Activated naive CD8-positive, alpha-beta T cell treated with anti-CD3 and anti-CD28 coated beads, Interleukin-2, amount 50 U/mL, for 24 hours (primary cell): ENCODE results near the gene NDUFB11.
"Not testable (repeated sequence)": the region's sequence is repeated elsewhere in the genome, so short reads cannot be mapped to it uniquely, and the experiment has no call there.

Experiments
- ATAC-seq: fragments of 150-1000 bp; cut with Tn5 transposase; one replicate; pipeline ENCODE4 v1.10.0; 2021
- DNase-seq: peaks from one replicate; pipeline ENCODE4 v3.0.0; 2021
- H3K27ac Mint-ChIP-seq: one replicate; pipeline ENCODE4 v1.8.0; 2021; ENCODE audit warnings: mild to moderate bottlenecking, mixed read lengths
- H3K27me3 Mint-ChIP-seq: one replicate; pipeline ENCODE4 v1.8.0; 2021; ENCODE audit warnings: mixed read lengths
- H3K36me3 Mint-ChIP-seq: one replicate; pipeline ENCODE4 v1.8.0; 2021; ENCODE audit warnings: low read depth, mixed read lengths
- H3K4me1 Mint-ChIP-seq: one replicate; pipeline ENCODE4 v1.8.0; 2021; ENCODE audit warnings: mixed read lengths
- H3K4me3 Mint-ChIP-seq: one replicate; pipeline ENCODE4 v1.8.0; 2021; ENCODE audit warnings: mild to moderate bottlenecking, moderate library complexity, mixed read lengths
- H3K9me3 Mint-ChIP-seq: one replicate; pipeline ENCODE4 v1.8.0; 2021; ENCODE audit warnings: mixed read lengths

NDUFB11 gene

GRCh38 chrX:47145395-47146120 lies 1.1 kb upstream of the NDUFB11 start:
- no peaks in the 10 kb centered on the region for H3K9me3 Mint-ChIP-seq
- DNase-seq (no peak), ATAC-seq (peak; percentile 2)
- peaks cover 33% of the 10 kb centered on the region for H3K4me1 Mint-ChIP-seq
- H3K4me3 Mint-ChIP-seq = peak overlapping the region; percentile 97
- H3K27me3 Mint-ChIP-seq = no peaks in the 10 kb centered on the region
- peaks cover 28% of the 10 kb centered on the region for H3K36me3 Mint-ChIP-seq
- H3K27ac Mint-ChIP-seq = peak overlapping the region; percentile 99

GRCh38 chrX:47143894-47144625 lies 442 bp downstream of the NDUFB11 start:
- peaks cover 28% of the 10 kb centered on the region for H3K4me1 Mint-ChIP-seq
- no peaks in the 10 kb centered on the region for H3K9me3 Mint-ChIP-seq
- H3K4me3 Mint-ChIP-seq = peak overlapping the region; percentile 97
- peaks cover 25% of the 10 kb centered on the region for H3K36me3 Mint-ChIP-seq
- no peak for ATAC-seq
- peak overlapping the region; percentile 99 for H3K27ac Mint-ChIP-seq
- no peaks in the 10 kb centered on the region for H3K27me3 Mint-ChIP-seq
- peak; percentile 26 for DNase-seq

GRCh38 chrX:47138171-47138570 lies 6.3 kb downstream of the NDUFB11 start:
- H3K27me3 Mint-ChIP-seq = no peaks in the 10 kb centered on the region
- no peak for ATAC-seq
- DNase-seq = no peak
- peak overlapping the region; percentile 35 for H3K27ac Mint-ChIP-seq
- H3K4me3 Mint-ChIP-seq = no peak overlapping the region
- no peaks in the 10 kb centered on the region for H3K9me3 Mint-ChIP-seq
- H3K36me3 Mint-ChIP-seq = peaks cover 6% of the 10 kb centered on the region
- peaks cover 5% of the 10 kb centered on the region for H3K4me1 Mint-ChIP-seq

- not testable (repeated sequence) for H3K27me3 Mint-ChIP-seq, H3K4me3 Mint-ChIP-seq, H3K36me3 Mint-ChIP-seq, H3K4me1 Mint-ChIP-seq, ATAC-seq, H3K27ac Mint-ChIP-seq, H3K9me3 Mint-ChIP-seq, DNase-seq
Observed at GRCh38 chrX:47135650-47136049, 8.9 kb downstream of the NDUFB11 start.

- no peak overlapping the region for H3K27ac Mint-ChIP-seq
- no peaks in the 10 kb centered on the region for H3K9me3 Mint-ChIP-seq
- H3K4me1 Mint-ChIP-seq = peaks cover 4% of the 10 kb centered on the region
- no peaks in the 10 kb centered on the region for H3K36me3 Mint-ChIP-seq
- no peaks in the 10 kb centered on the region for H3K27me3 Mint-ChIP-seq
- no peak overlapping the region for H3K4me3 Mint-ChIP-seq
- DNase-seq (no peak), ATAC-seq (no peak)
Observed at GRCh38 chrX:47133493-47133892, 11.0 kb downstream of the NDUFB11 start.

GRCh38 chrX:47129899-47130358 lies 14.6 kb downstream of the NDUFB11 start:
- DNase-seq = no peak

GRCh38 chrX:47129157-47129898 lies 15.2 kb downstream of the NDUFB11 start:
- ATAC-seq (peak; percentile 99), DNase-seq (peak; percentile 83)
- Mint-ChIP-seq H3K27me3 (no peaks in the 10 kb centered on the region), H3K4me3 (peak overlapping the region; percentile 97), H3K27ac (peak overlapping the region; percentile 95), H3K4me1 (peaks cover 4% of the 10 kb centered on the region), H3K36me3 (no peaks in the 10 kb centered on the region), H3K9me3 (no peaks in the 10 kb centered on the region)

More at GRCh38 chrX:47129899-47130358, 14.6 kb downstream of the NDUFB11 start:
- Mint-ChIP-seq H3K4me3 (peak overlapping the region; percentile 97), H3K4me1 (peaks cover 4% of the 10 kb centered on the region), H3K27ac (peak overlapping the region; percentile 14), H3K9me3 (no peaks in the 10 kb centered on the region), H3K27me3 (no peaks in the 10 kb centered on the region), H3K36me3 (no peaks in the 10 kb centered on the region)
- ATAC-seq = no peak

GRCh38 chrX:47124466-47124865 lies 20.0 kb downstream of the NDUFB11 start:
- H3K36me3 Mint-ChIP-seq, H3K4me1 Mint-ChIP-seq, H3K27ac Mint-ChIP-seq, H3K27me3 Mint-ChIP-seq, H3K4me3 Mint-ChIP-seq, H3K9me3 Mint-ChIP-seq, DNase-seq, ATAC-seq: not testable (repeated sequence)

- not testable (repeated sequence) for H3K27me3 Mint-ChIP-seq, H3K9me3 Mint-ChIP-seq, H3K4me3 Mint-ChIP-seq, ATAC-seq, H3K36me3 Mint-ChIP-seq, H3K4me1 Mint-ChIP-seq, DNase-seq, H3K27ac Mint-ChIP-seq
Observed at GRCh38 chrX:47116551-47117110, 27.9 kb downstream of the NDUFB11 start.

- Mint-ChIP-seq H3K4me3 (no peak overlapping the region), H3K27ac (no peak overlapping the region), H3K27me3 (no peaks in the 10 kb centered on the region), H3K4me1 (no peaks in the 10 kb centered on the region), H3K36me3 (no peaks in the 10 kb centered on the region), H3K9me3 (no peaks in the 10 kb centered on the region)
- ATAC-seq (no peak), DNase-seq (no peak)
Observed at GRCh38 chrX:47112316-47112954, 32.1 kb downstream of the NDUFB11 start.

GRCh38 chrX:47110936-47111615 lies 33.4 kb downstream of the NDUFB11 start:
- H3K27me3 Mint-ChIP-seq, H3K4me3 Mint-ChIP-seq, H3K9me3 Mint-ChIP-seq, H3K27ac Mint-ChIP-seq, H3K36me3 Mint-ChIP-seq, DNase-seq, H3K4me1 Mint-ChIP-seq, ATAC-seq: not testable (repeated sequence)

GRCh38 chrX:47101206-47101605 lies 43.3 kb downstream of the NDUFB11 start:
- Mint-ChIP-seq H3K4me3 (no peak overlapping the region), H3K27ac (no peak overlapping the region), H3K4me1 (no peaks in the 10 kb centered on the region), H3K27me3 (peaks cover 1% of the 10 kb centered on the region), H3K36me3 (no peaks in the 10 kb centered on the region), H3K9me3 (no peaks in the 10 kb centered on the region)
- no peak for DNase-seq
- ATAC-seq = no peak

GRCh38 chrX:47098338-47099094 lies 46.0 kb downstream of the NDUFB11 start:
- no peak for ATAC-seq
- Mint-ChIP-seq H3K27me3 (peaks cover under 1% of the 10 kb centered on the region), H3K4me1 (no peaks in the 10 kb centered on the region)

More at GRCh38 chrX:47098338-47099094, 46.0 kb downstream of the NDUFB11 start:
- no peaks in the 10 kb centered on the region for H3K9me3 Mint-ChIP-seq
- DNase-seq = no peak
- no peaks in the 10 kb centered on the region for H3K36me3 Mint-ChIP-seq
- no peak overlapping the region for H3K4me3 Mint-ChIP-seq
- H3K27ac Mint-ChIP-seq = no peak overlapping the region
